ENCODE results near the gene KBTBD8. TPM values are rescaled to one million over a fixed set of nuclear protein-coding genes. Genes with fewer than 3 reads are reported as not detected.

KBTBD8 gene
- total and polyA plus RNA-seq, 9 of the 15 experiments (the other 6 are each of a cell fraction or from before 2014, with no cell fraction given): 2.7 to 9.1 (median 5.6) TPM

GRCh38 chr3:67047051-67047450 lies 48.9 kb downstream of the KBTBD8 start:
- 3% methylated on average over 2 of the region's 2 CpGs for WGBS (ENCODE audit: insufficient coverage, low coverage, missing lambda C conversion rate)
- no peak overlapping the region for H3K4me2 ChIP-seq (ENCODE audit: insufficient read depth, low read length)
- in situ Hi-C loops (cut with MboI): no loop called here
- no peaks in the 10 kb centered on the region for H3K36me3 ChIP-seq (ENCODE audit: control insufficient read depth, insufficient read depth, low read length)
- no peaks in the 10 kb centered on the region for H3K79me2 ChIP-seq (ENCODE audit: control insufficient read depth, insufficient read depth, low read length)
- ATAC-seq (no peak), DNase-seq (ENCODE audit: extremely low read depth in 1 of 4, low spot score in 3 of 4) (no peak), FAIRE-seq (no peak)
- ChIA-PET CTCF (ENCODE audit: low intra/inter-chr PET ratio) (interaction anchor here (0.6 kb wide), 1 partner anchor 675 kb away, joined by 4 read pairs; no protein-coding TSS in a partner anchor), POLR2A (no interaction called here)
- no peaks in the 10 kb centered on the region for H4K20me1 ChIP-seq (replicated peaks; ENCODE audit: control insufficient read depth, insufficient read depth, low read length)
- no peak overlapping the region for H3K4me3 ChIP-seq
- H3K27me3 ChIP-seq (ENCODE audit: control insufficient read depth in 2 of 2, insufficient read depth in 2 of 2, low read length in 2 of 2): no peaks in the 10 kb centered on the region
- no peak for TF ChIP-seq HNRNPK (IDR thresholded peaks at IDR 0.05; ENCODE audit: low read depth, low read length, poor library complexity, severe bottlenecking)
- no peaks in the 10 kb centered on the region for H3K9me3 ChIP-seq (replicated peaks; ENCODE audit: control insufficient read depth, insufficient read depth, low read depth, low read length)
- H3K9ac ChIP-seq (ENCODE audit: insufficient read depth in 1 of 2, low read depth in 2 of 2, low read length in 2 of 2): no peak overlapping the region
- H3K4me1 ChIP-seq (replicated peaks in 1 of 2; ENCODE audit: control insufficient read depth in 2 of 2, insufficient read depth in 2 of 2, low read length in 2 of 2): no peaks in the 10 kb centered on the region
- BruUV-seq (replicated peaks): no TSS peak
- no peak overlapping the region for H3K27ac ChIP-seq (ENCODE audit: extremely low read depth, low read depth, low read length)
- H3K9me1 ChIP-seq (ENCODE audit: control insufficient read depth, insufficient read depth, low read length): no peaks in the 10 kb centered on the region
- intact Hi-C loops (cut with micrococcal nuclease): no loop called here
- H2AFZ ChIP-seq (ENCODE audit: low read depth, low read length): no peak overlapping the region

GRCh38 chr3:67048067-67048714 lies 50.1 kb downstream of the KBTBD8 start:
- 4% methylated on average over 2 of the region's 2 CpGs for WGBS (ENCODE audit: insufficient coverage, low coverage, missing lambda C conversion rate)
- POLR2A ChIA-PET: no interaction called here
- DNase-seq (ENCODE audit: extremely low read depth in 1 of 4, low spot score in 3 of 4) (no peak), FAIRE-seq (no peak), ATAC-seq (no peak)
- H3K9me1 ChIP-seq (ENCODE audit: control insufficient read depth, insufficient read depth, low read length): no peaks in the 10 kb centered on the region
- no peak overlapping the region for H3K4me2 ChIP-seq (ENCODE audit: insufficient read depth, low read length)
- H4K20me1 ChIP-seq (replicated peaks; ENCODE audit: control insufficient read depth, insufficient read depth, low read length): no peaks in the 10 kb centered on the region
- H3K4me3 ChIP-seq: no peak overlapping the region
- no peaks in the 10 kb centered on the region for H3K36me3 ChIP-seq (ENCODE audit: control insufficient read depth, insufficient read depth, low read length)
- CTCF ChIA-PET (ENCODE audit: low intra/inter-chr PET ratio): no interaction called here
- H3K27me3 ChIP-seq (ENCODE audit: control insufficient read depth in 2 of 2, insufficient read depth in 2 of 2, low read length in 2 of 2): no peaks in the 10 kb centered on the region
- H3K27ac ChIP-seq (ENCODE audit: extremely low read depth, low read depth, low read length): no peak overlapping the region
- intact Hi-C loops (cut with micrococcal nuclease): no loop called here
- no peak overlapping the region for H2AFZ ChIP-seq (ENCODE audit: low read depth, low read length)
- H3K79me2 ChIP-seq (ENCODE audit: control insufficient read depth, insufficient read depth, low read length): no peaks in the 10 kb centered on the region
- in situ Hi-C loops (cut with MboI): no loop called here
- no TSS peak for BruUV-seq (replicated peaks)
- no peaks in the 10 kb centered on the region for H3K4me1 ChIP-seq (replicated peaks in 1 of 2; ENCODE audit: control insufficient read depth in 2 of 2, insufficient read depth in 2 of 2, low read length in 2 of 2)
- H3K9ac ChIP-seq (ENCODE audit: insufficient read depth in 1 of 2, low read depth in 2 of 2, low read length in 2 of 2): no peak overlapping the region
- no peaks in the 10 kb centered on the region for H3K9me3 ChIP-seq (replicated peaks; ENCODE audit: control insufficient read depth, insufficient read depth, low read depth, low read length)
- TF ChIP-seq ZNF277 (CRISPR knock-in tag; IDR thresholded peaks at IDR 0.05; ENCODE audit: borderline replicate concordance) (no peak), RB1 (IDR thresholded peaks at IDR 0.05; ENCODE audit: low read depth) (no peak), ZNF518B (CRISPR knock-in tag; IDR thresholded peaks at IDR 0.05) (no peak), BCOR (IDR thresholded peaks at IDR 0.05) (no peak), NCOR1 (IDR thresholded peaks at IDR 0.05) (no peak), HDGF (IDR thresholded peaks at IDR 0.05) (no peak), EZH2 (IDR thresholded peaks at IDR 0.05; ENCODE audit: borderline replicate concordance, low read depth, low read length) (no peak), ADNP (tag; IDR thresholded peaks at IDR 0.05) (no peak)
